ACHN (cell line): ENCODE results near the gene COLQ.

ENCODE experiments used
- DNase-seq: peaks from one replicate; pipeline ENCODE4 v3.0.0-alpha.2; 2015
- in situ Hi-C: cut with HindIII; loops from 2 replicates; pipeline ENCODE4 v1.10.0; 2017; ENCODE audit warnings: low sequenced_read_pairs, low pct_ligation_motif_present, low pct_unique_long_range_greater_than_20kb

Gene COLQ

GRCh38 chr3:15523660-15524417 is 2.3 kb upstream of the COLQ start:
- in situ Hi-C loops, result no loop called here
- no peak for DNase-seq

- in situ Hi-C loops, result no loop called here
- no peak for DNase-seq
These were observed 510 bp upstream of the COLQ start for GRCh38 chr3:15522016-15522415.

DNA sequence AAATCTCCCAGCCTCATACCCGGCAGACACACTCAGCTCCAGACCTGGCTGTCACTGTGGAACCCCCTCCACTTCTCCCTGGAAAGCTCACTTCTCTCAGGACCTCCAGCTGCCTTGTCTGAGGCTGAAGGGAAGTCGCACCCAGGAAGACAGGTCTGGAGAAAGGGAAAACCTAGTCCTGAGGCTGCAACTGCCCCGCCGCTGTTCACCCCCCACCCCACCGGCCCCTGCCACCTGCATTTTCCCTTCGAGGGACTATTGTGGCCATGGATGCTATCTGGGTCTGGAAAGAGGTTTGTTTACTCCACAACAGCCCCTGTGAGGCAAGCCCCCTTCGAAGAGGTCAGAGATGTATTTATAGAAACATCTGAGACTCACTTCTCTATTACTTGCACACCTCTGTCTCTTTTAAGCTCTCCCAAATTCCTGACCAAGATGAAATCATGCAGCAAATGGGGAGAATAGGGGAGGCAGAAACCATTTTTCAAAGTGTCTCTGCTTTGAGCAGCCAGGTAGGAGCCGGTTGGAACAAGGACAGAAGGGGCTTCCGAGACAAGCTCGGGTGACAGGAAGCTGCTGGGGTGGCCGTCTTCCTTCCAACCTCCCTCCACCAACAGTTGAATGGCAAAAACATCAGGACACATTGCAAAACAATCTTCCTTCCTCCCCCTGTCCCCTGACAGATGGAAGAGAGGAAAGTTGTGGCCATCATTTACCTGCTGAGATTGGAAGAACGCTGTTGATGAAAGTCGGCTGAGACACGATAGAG is 518 bp downstream of the COLQ start:
- in situ Hi-C loops, result no loop called here

GRCh38 chr3:15520185-15520584 is 1.3 kb downstream of the COLQ start:
- in situ Hi-C loops, result no loop called here
- no peak for DNase-seq

More for the DNA sequence above, 518 bp downstream of the COLQ start:
- DNase-seq, result no peak

DNA sequence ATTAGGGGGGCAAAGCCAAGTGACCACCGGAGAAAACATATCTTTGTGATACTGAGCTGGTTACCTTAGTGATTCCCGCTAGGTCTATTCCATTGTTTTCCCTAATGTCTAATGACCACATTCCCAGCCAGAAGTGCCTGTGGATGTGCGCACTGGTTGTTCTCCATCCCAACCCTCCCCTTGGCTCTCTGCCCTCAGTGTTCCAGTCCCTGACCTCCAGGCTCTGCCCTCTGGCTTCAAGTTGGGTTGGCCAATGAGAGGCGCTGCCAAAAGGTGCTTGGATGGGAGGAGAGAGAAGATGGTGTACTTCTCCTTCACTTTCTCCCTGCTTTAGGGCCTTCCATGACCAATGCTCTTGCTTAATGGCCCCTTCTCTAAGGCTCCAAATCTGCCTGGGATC is 2.4 kb downstream of the COLQ start:
- no peak for DNase-seq
- in situ Hi-C loops, result no loop called here

DNA sequence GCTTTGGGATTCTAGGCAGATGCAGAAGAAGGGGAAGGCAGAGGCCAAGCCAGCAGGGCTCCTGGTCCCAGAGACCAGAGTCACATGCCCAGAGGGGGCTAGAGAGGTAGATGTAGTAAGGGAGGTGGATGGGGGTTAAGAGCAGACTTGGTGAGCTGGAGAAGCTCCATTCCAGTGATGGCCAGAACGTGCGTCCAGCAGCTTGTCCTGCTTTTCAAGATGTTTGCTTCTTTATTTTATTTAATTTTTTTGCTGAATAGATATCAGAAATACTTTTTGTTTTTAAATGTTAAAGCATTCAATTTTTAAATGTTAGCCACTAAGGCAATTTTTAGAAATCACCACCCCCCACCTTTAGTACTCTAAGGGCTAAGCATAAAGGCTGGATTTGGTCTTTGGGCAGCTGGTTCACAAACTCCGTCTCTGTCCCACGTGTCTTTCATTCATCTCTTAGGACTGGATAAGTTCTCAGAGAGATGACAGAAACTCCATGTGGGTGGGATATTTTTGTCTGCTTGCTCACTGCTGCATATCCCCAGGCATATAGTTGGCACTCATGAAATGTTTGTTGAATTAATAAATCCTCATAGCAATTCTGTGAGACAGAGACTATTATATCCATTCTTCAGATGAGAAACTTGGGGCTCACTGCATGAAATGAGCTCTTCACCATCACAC is 6.7 kb downstream of the COLQ start:
- in situ Hi-C loops, result no loop called here
- DNase-seq, result no peak

- in situ Hi-C loops, result no loop called here
- no peak for DNase-seq
These were observed 7.5 kb downstream of the COLQ start for GRCh38 chr3:15513810-15514662.

DNA sequence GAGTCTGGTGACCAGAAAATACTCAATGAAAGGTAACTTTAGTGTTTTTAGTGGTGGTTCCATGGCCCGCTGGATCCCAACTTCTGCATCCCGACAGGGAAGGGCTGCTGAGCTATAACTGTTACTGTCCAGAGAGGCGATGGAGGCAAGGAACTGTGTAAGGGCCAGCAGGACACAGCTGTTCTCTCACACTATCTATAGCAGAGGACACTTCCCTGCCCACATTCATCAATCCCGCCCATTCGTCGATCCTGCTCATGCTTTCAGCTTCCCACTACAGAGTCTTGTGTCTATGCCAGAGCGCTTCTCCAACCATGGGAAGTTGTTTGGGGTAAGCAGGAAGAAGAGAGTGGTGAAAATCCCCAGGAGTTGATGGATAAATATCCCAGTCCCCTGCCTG is 8.4 kb downstream of the COLQ start:
- DNase-seq, result no peak
- in situ Hi-C loops, result no loop called here

DNA sequence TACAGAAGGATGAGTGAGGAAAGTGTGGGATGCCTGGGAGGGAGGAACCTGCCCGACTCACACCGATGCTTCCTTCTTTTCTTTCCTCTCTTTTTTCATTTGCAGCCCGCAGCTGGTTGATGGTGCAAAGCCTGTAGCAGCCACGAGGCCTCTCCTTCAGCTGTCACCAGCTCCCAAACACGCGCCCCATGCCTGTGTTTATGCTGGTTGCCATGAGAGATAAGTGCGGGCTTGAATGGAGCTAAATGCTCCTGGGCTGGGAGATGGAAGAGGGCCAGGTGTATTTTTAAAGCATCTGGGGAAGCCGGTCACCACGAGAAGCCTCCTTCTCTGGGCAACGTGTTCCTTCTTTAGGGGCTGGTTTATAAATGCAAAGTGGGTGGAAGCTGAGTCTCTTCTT is 9.3 kb downstream of the COLQ start:
- in situ Hi-C loops, result no loop called here
- DNase-seq, result no peak

- in situ Hi-C loops, result no loop called here
- no peak for DNase-seq
These were observed 10.3 kb downstream of the COLQ start for GRCh38 chr3:15511156-15511555.

DNA sequence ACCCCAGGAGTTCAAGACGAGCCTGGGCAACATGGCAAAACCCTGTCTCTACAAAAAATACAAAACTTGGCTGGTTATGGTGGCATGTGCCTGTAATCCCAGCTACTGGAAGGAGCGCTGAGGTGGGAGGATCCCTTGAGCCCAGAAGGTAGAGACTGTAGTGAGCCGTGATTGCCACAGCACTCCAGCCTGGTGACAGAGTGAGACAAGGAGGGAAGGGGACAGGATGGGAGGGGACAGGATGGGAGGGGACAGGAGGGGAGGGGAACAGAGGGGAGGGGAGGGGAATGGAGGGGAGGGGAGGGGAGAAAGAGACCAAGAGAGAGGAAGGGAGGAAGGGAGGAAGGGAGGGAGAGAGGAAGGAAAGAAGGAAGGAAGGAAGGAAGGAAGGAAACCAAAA is 11.0 kb downstream of the COLQ start:
- in situ Hi-C loops, result no loop called here
- DNase-seq, result no peak

- in situ Hi-C loops, result no loop called here
- DNase-seq, result no peak
These were observed 14.9 kb downstream of the COLQ start for GRCh38 chr3:15506571-15506970.

- DNase-seq, result no peak
These were observed 15.9 kb downstream of the COLQ start for GRCh38 chr3:15505479-15506165.

GRCh38 chr3:15502616-15503015 is 18.9 kb downstream of the COLQ start:
- in situ Hi-C loops, result no loop called here

More at GRCh38 chr3:15505479-15506165, 15.9 kb downstream of the COLQ start:
- in situ Hi-C loops, result no loop called here

GRCh38 chr3:15501126-15501525 is 20.4 kb downstream of the COLQ start:
- no peak for DNase-seq
- in situ Hi-C loops, result no loop called here

More at GRCh38 chr3:15502616-15503015, 18.9 kb downstream of the COLQ start:
- no peak for DNase-seq

GRCh38 chr3:15500107-15500724 is 21.3 kb downstream of the COLQ start:
- in situ Hi-C loops, result no loop called here
- no peak for DNase-seq

GRCh38 chr3:15499536-15499935 is 22.0 kb downstream of the COLQ start:
- in situ Hi-C loops, result no loop called here
- no peak for DNase-seq
